ENCODE data around the gene NGB.
"Not testable (repeated sequence)": the region's sequence is repeated elsewhere in the genome, so short reads cannot be mapped to it uniquely, and the experiment has no call there.

The NGB gene

DNA sequence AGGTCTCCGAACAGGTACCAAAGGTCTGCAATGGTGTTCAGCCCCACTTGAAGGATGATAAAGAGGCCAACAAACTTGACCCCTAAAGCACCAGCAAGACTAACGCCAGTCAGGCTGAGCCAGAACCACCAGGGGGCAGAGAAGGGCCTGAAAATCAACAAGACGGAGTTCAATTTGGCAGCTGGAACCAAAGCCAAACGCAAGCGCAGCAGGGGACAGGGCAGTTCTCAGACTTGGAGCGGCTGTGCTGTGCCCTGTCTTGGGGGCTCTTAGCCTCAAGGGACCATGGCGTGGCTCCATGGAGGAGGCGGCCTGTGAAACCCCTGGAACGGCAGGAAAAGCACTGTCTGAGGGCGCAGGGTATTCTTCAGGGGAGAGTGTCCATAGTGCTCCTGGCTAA lies 30.1 kb upstream of the NGB start:
- in situ Hi-C loops (cut with MboI; ENCODE audit: low sequenced_read_pairs): loop anchor here (25.0 kb wide), 2 partner anchors 164 to 439 kb away; partner anchors contain the start of gene ZDHHC22

DNA sequence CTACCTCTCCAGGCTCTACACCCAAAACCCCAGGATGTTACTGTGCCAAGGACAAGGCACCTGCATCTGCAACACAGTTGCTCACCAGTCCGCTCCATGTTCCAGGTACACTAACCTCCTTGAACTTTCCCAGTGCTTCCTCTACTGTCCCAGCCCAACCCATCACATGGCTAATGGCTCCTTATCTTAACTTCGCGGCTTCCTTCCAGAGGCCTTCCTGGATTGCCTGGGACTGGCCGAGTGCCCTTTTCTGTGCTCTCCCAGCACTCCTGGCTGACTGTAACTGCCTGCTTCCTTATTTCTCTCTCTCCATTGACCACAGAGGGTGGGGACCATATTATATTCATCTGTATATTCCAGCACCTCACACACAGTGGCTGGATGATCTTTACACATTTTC lies 28.8 kb upstream of the NGB start:
- in situ Hi-C loops (cut with MboI; ENCODE audit: low sequenced_read_pairs): loop anchor here (25.0 kb wide), 2 partner anchors 162 to 437 kb away; partner anchors contain the start of gene ZDHHC22

DNA sequence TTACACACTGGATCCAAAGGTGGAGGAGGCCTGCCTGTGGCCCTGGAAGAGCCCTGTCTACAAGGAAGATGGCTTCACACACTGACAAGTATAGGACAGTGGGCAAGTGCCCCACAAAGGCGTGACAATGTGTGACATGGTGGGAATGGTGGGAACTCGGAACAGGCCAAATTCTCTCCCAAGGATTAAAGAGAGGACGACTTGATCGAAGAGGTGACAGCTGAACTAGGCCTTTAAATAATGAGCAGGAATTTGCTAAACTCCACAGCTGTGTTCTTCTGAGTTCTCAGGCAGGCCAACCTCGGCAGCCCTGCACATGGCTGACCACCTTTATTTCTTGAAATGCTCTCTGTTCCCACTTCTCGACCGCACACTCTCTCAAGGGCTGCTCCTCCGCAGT lies 25.9 kb upstream of the NGB start:
- in situ Hi-C loops (cut with MboI; ENCODE audit: low sequenced_read_pairs): no loop called here

DNA sequence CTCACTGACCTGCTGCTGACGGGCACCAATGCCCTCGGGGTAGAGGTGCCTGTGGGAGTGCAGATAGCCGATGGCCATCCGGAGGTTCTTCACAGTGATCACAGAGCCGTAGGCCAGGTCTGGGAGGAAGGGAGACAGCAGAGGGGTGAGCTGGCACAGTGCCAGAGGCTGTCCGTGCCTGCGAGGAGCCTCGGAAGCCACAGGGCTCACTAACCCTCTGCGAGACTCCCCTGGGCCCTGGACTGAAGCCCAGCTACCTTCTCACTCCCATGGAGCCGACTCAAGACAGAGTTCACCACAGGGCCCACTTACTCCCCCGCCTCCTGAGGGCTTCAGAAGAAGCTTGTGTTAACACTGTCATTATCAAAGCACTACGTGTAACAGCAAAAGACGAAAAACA lies 25.1 kb upstream of the NGB start:
- in situ Hi-C loops (cut with MboI; ENCODE audit: low sequenced_read_pairs): no loop called here

DNA sequence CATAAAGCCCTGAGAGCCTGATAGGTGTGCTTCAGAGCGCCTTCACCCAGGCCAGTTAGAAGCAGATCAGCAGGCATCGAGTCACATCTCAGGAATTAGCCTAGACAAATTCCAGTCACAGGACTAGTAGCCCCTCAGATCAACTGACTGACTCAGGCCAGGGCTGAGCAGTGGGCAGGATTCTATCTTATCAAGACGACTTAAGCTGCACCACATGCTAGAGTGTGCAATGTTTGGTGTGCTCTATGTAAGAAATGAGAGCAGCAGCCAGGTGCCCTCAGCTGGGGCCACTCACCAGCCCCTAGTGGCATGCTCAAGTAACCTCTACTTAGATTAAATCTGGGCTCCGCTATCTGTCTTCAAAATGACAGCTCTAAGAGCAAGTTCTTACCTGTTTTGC lies 19.7 kb upstream of the NGB start:
- in situ Hi-C loops (cut with MboI; ENCODE audit: low sequenced_read_pairs): no loop called here

DNA sequence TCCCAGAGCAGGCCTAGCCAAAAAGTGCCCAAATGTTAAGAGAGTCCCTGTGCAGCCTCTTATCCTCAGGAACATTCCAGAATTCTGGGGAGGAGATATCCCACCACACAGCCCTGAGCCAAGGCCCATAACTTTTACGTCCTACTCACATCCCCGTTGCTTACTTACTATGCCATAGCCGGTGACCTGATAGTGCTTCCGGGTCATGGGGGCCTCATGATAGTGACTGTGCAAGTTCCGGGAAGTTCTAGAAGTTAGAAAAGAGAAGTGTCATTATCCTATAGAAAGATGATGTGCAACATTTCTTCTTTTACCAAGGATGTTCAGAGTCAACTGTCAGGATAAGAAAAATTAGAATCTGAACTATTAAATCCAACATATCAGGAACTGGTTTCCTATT lies 15.6 kb upstream of the NGB start:
- in situ Hi-C loops (cut with MboI; ENCODE audit: low sequenced_read_pairs): no loop called here

DNA sequence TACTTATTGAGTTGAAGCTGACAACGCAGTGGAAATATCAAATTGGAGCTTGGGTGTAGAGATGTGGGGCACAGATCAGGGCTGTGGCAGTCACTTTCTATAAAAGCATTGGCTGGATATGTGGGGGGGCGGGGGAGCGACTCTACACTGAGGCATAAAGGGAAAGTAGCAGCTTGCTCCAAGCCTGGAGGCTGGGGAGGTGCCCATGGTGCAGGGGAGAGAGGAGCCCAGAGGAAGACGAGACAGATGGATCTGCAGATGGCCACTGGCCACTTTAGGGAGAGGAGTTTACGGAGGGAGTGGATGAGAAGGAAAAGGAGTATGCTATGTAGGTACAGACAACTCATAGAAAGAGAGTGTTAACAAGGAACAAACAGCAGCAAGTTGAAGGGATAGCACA lies 13.5 kb upstream of the NGB start:
- in situ Hi-C loops (cut with MboI; ENCODE audit: low sequenced_read_pairs): no loop called here

DNA sequence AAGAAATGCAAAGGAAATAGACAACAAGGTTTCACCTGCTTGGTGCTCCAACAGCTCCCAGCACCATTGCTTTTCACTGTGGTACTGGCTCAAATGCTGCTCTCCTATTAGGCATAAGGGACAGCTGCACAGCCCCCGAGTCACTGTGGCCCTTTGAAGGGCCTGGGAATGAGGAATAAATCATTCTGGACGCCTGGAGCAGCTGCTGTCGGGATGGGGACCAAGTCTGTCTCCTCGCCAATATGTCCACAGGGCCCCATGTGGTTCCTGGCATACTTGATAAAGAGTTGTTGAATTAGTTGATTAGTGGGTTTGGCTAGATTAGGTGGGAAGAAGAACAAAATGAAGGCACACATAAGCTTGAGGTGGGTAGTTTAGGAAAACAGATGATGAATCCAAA lies 13.1 kb upstream of the NGB start:
- in situ Hi-C loops (cut with MboI; ENCODE audit: low sequenced_read_pairs): no loop called here

DNA sequence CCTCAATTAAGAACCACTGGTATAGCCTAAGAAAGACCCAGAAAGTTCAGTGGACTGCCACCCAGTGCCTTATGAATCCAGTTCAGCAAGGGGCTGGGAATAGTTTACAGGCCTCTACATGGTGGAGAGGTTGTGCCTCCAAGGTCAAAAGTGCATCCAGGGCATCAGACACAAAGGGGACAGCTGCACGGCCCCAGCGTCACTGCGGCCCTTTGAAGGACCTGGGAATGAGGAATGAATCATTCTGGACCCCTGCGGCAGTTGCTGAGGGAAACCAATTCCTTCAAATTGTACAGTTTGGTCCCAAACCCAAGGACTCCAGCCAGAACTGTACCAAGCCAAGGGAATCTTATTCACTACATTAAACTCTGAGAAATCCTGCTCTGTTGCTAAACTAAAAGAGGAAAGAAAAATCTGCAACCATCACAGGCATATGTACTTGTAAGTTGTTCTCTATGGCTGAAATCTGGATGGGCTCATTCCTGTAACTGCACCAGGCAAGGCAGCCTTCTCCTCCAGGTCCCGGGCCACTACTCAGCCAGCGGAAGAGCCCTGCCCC lies 10.9 kb upstream of the NGB start:
- in situ Hi-C loops (cut with MboI; ENCODE audit: low sequenced_read_pairs): no loop called here

DNA sequence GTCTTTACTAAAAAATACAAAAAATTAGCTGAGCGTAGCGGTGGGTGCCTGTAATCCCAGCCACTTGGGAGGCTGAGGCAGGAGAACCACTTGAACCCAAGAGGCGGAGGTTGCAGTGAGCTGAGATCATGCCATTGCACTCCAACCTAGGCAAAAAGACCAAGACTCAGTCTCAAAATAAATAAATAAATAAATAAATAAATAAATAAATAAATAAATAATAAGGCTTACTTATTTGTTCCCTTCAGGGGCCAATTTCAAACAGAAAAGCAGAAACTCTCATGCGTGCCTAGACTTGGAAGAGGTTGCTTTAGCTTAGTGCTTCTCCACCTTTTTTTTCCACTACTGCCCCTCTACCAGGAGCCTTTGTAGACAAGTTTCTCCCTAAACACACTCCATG lies 9.9 kb upstream of the NGB start:
- in situ Hi-C loops (cut with MboI; ENCODE audit: low sequenced_read_pairs): not testable (repeated sequence)

DNA sequence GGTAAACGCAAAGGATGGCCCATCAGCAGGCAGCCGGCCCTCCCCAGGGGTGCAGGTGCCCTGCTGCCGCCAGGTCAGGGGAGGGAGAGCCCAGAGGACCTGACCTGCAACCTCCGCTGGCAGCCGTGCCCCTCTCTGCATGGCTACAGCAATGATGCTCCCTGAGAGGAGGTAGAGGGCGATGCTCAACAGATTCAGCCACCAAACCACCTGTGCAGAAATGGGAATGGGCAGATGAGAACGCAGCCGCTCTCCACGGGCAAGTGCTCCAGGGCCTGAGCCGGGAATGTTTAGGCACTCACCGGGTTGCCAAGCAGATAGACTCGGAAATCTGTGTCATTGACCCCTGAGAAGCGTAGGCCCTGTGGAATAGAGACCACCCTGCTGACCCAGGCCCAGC lies 8.7 kb upstream of the NGB start:
- in situ Hi-C loops (cut with MboI; ENCODE audit: low sequenced_read_pairs): no loop called here

DNA sequence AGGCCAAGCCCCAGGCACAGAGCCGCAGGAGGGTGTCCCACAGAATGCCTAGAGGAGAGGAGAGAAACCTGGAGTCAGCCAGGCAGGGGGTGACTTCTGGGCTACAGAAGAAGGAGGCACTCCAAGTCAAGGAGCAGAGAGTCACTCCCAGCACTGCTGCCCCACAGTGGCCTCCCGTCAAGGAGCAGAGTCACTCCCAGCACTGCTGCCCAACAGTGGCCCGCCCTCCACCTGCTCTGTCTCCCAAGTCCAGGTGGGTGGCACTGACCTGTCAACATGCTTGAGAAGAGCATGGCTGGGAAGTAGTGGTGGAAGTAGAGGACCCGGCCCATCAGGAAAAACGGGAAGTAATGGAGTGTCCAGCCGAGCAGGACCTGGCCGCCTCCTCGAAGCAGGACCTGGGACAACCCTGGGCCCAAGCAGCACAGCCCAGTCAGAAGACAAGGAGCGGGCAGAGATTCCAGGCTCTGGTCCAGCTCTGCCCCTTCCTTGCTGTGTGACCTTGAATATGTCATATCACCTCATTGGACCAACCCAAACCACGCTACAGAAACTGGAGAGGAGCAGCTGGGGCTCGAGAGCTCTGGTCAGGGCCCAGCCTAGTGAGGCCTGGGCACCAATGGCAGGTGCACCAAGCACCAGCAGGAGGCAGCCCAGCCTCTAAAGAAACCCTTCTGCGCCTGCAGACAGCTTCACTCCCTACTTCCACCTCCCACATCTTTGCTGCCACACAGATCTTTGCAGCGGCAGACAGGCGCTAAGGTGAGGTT lies 7.6 kb upstream of the NGB start:
- in situ Hi-C loops (cut with MboI; ENCODE audit: low sequenced_read_pairs): no loop called here

DNA sequence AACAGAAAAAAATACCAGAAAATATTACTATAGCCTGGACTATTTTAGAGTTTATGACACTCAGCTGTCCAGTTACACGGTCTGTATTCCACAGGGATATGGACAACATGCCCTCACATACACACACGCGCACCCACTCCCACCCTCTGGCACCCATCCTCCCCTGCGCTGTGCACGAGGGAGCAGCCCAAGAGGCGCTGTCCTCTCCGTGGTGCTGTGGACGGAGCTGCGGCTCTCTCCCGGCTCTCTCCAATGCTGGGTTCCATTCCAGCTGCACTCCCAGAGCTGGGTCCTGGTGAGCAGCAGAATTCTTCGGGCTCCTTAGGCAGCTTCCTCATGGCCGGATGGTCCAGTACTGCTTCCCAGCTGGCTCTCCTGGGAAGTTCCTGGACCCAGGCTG lies 6.0 kb upstream of the NGB start:
- in situ Hi-C loops (cut with MboI; ENCODE audit: low sequenced_read_pairs): no loop called here

DNA sequence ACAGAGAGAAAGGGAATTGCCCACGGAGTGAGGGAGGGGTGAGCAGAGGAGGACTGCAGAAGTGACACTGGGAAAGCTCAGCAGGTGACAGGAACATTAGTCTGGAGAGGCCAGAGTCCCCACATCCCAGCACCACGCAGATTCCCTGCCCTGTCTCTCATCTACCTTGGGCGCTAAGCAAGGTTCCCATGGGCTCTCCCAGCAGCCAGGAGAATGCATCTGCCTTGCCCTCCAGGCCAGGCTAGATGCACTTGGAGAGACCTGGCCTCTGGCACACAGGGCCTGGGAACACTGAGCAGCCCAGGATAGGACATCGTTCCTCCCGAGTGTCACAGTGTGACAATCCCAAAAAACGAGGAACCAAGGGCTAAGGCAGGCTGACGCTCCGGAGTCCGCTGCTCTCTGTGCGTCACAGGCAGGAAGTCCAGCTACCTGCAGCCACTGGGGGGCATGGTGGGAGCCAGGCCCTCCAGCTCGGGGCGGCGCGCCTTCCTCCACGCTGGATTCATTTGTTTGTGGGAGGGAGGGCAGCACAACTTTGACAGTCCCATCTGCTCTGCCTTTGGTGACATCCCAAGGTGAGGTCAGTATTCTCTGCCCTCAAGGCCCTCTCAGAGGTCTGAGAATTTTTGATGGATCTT lies 5.4 kb upstream of the NGB start:
- in situ Hi-C loops (cut with MboI; ENCODE audit: low sequenced_read_pairs): no loop called here

DNA sequence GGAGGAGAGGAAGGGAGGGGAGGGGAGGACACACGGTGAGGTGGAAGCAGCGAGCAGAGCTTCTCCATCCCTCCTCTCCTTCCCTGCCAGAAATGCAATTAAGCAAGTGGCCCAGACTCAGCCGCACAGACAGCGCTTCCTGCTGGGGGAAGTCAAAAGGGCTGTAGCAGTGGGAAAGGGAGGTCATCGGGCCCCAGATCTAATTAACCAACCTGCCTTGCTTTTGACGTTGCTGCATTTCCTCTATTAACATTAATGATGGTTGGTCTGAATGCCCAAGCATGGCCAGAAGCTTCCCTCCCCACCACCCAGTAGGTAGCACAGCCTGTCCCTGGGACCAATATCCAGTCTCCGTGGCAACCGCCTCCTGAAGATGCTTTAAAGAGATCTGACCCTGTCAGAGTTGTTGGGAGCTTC lies 4.6 kb upstream of the NGB start:
- in situ Hi-C loops (cut with MboI; ENCODE audit: low sequenced_read_pairs): no loop called here

DNA sequence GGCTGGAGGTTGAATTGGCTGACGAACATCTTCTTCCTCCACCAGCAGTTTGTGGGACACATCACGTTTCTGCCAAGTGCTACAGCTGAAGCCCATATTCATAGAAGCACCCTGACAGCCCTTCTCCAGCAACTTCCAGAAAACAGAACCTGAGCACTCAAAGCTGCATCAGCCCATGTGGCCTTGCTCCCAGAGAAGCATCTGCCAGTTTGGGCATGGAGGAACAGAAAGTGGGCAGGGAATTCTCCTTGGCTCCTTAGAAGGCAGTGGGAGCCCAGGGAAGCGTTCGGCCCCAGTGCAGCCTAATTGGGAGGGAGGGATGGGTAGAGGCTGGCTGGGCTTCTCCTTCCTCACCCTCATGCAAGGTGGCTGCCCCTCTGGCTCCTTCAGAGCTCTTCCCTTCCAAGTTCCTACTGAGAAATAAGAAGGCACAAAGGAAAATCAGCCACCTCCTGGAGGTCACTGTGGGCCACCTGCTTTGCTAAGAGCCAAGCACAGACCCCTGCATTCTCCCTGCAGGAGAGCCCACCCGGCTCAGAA lies 4.1 kb upstream of the NGB start:
- in situ Hi-C loops (cut with MboI; ENCODE audit: low sequenced_read_pairs): no loop called here

DNA sequence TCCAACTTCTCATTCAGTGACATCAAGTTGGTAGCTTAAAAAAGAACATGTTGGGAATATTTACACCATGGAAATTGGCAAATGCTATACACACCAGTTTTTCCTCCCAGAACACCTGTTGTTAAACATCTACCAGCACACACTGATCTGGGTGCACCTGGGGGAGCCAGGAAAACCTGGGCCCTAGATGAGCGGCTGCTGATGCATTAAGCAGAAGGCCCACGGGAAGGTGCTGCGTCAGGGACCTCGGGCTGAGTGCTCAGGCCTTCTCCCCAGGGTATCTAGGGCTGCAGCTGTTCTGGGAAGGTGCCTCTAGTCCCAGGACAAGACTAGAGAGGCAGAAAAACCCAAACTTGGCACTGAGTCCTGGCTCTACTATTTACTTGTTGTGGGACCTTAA lies 2.8 kb upstream of the NGB start:
- in situ Hi-C loops (cut with MboI; ENCODE audit: low sequenced_read_pairs): no loop called here

DNA sequence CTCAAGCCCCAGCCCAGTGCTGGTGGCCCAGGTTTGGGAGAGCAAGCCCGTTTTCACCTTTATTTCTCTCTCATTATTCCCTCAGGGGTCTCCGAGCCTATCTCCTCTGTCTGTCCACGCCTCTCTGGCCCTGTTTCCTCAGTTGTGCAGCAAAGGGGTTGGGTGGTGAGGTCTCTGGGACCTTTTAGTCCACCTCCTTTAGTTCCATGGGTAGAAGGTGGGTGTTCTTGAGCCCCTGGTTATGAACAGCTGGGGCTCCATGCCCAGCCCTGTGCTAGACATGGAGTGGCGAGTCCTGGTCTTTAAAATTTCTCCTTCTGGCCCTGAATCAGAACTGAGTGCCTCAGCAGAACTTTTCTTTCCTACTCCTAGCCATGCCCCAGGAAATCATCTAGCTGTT lies 1.3 kb upstream of the NGB start:
- in situ Hi-C loops (cut with MboI; ENCODE audit: low sequenced_read_pairs): no loop called here

DNA sequence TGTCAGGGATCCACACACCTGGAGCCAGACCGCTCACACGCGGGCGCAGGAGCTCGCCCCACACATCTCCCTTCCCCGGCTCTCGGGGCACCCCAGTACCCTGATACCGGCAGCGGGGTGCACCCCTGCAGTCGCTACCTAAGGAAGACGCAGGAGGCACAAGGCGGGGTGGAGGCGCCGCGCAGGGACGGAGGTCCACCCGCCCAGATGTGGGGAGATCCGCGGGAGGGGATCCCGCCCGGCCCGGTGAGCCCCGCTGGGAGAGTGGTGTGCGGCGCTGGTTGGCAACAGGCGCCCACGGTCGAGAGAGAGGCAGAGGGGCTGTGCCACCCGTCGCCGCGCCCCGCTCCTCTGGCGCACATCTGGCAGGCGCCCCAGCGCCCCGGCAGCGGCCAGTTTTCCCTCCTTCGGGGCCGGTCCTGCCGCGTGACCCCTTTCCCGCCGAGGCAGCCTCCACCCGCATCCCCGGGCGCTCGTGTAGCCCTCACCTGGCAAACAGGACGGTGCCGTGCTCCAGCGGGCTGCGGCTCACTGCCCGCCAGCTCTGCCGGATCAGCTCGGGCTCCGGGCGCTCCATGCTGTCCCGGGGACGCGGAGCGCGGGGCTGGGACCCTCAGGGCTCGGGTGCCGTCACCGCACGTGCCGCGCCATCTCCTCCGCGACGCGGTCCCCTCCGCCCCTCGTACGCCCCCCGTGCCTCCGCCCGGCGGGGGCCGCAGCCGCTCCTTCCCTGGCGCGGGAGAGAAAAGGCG lies 469 bp downstream of the NGB start:
- in situ Hi-C loops (cut with MboI; ENCODE audit: low sequenced_read_pairs): no loop called here

DNA sequence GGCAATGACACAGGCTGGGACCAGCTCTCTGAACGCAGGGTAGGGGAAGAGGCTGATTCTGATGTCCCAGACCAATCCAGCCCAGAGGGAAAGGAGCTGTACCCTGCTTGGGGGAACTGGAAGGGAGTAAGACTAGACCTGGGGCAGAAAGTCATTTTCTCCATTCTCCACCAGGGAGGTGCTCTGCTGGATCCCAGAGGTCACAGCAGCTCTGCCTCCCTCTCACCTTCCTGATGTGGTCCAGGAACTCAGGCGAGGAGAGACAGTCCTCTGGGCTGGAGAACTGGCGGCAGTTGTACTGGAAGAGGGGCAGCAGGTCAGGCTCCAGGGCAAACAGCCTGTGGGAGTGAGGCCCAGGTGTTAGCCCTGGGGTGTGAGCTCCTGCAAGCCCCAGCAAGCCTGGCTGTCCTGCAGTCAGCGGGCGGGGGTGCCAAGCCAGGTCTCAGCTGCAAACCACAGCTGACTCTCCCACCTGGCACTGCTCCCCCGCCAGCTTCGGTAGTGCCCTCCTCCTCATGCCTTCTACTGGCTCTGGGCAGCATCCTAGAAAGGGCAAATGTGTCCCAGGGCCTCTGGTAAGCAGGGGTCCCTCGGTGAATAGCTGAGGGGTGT lies 1.9 kb downstream of the NGB start:
- in situ Hi-C loops (cut with MboI; ENCODE audit: low sequenced_read_pairs): no loop called here
